SU-DHL-6 (cell line): ENCODE measurements around the gene TBC1D5.

Experiments used
- EZH2phosphoT487 ChIP-seq: fragments of 200-600 bp; sonication (generic), shearing (Covaris generic); conservative IDR thresholded peaks from 2 replicates; pipeline ENCODE4 v1.6.1; 2018; ENCODE audit warnings: mild to moderate bottlenecking, antibody characterized with exemption, low read length, moderate library complexity, mixed read lengths
- TF ChIP-seq, protein P1 (sequence below): fragments of 200-600 bp; sonication (generic); IDR thresholded peaks from one replicate; pipeline ENCODE4 v1.5.1; 2017; ENCODE audit warnings: antibody characterized with exemption, mild to moderate bottlenecking, low read length, moderate library complexity; ENCODE audit not compliant: insufficient read depth, poor library complexity, severe bottlenecking

DNA sequence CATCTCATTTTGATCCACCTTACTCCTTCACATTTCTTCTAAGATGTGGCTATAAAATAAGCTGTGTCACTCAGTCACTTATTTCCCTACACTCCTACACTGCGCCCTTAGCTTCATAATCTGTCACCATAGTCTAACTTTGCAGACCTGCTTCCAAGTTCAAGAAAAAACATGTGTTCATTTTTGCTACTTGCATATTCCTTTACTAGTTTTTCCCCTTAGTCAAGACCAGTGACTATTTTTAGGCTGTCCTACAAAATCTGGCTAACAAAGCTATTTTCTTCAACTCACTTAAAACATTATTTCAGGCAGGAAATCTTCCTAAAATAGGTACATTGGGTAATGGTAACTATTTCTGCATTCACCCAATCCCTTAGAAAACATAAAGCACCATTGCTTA lies 272.5 kb downstream of the TBC1D5 start:
- TF ChIP-seq, protein P1, sequence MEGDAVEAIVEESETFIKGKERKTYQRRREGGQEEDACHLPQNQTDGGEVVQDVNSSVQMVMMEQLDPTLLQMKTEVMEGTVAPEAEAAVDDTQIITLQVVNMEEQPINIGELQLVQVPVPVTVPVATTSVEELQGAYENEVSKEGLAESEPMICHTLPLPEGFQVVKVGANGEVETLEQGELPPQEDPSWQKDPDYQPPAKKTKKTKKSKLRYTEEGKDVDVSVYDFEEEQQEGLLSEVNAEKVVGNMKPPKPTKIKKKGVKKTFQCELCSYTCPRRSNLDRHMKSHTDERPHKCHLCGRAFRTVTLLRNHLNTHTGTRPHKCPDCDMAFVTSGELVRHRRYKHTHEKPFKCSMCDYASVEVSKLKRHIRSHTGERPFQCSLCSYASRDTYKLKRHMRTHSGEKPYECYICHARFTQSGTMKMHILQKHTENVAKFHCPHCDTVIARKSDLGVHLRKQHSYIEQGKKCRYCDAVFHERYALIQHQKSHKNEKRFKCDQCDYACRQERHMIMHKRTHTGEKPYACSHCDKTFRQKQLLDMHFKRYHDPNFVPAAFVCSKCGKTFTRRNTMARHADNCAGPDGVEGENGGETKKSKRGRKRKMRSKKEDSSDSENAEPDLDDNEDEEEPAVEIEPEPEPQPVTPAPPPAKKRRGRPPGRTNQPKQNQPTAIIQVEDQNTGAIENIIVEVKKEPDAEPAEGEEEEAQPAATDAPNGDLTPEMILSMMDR = no peak
- no peak for TF ChIP-seq EZH2phosphoT487
